Transverse colon (tissue), 4 donors: ENCODE data around the gene RGS6. TPM values are rescaled to one million over a fixed set of nuclear protein-coding genes. Genes with fewer than 3 reads are reported as not detected.

Experiments
- DNase-seq: peaks from one replicate; pipeline ENCODE4 v3.0.0-alpha.2; 2019
- H3K27ac ChIP-seq, 4 donors: fragments of 200-600 bp; sonication (generic); 2 replicates each; pipeline ENCODE4 v1.5.1; 2016 to 2018; ENCODE audit warnings: inconsistent platforms in 4 of 4
- H3K27me3 ChIP-seq: fragments of 200-600 bp; sonication (generic); 2 replicates; pipeline ENCODE4 v1.5.1; 2017; ENCODE audit warnings: inconsistent platforms
- H3K36me3 ChIP-seq, 4 donors: fragments of 200-600 bp; sonication (generic); 2 replicates each; pipeline ENCODE4 v1.5.1; 2017 to 2019; ENCODE audit warnings: inconsistent platforms in 4 of 4
- H3K4me1 ChIP-seq, 4 donors: fragments of 200-600 bp; sonication (generic); 2 replicates each; pipeline ENCODE4 v1.5.1; 2017 to 2020; ENCODE audit warnings: inconsistent platforms in 4 of 4
- H3K4me3 ChIP-seq, 4 donors: fragments of 200-600 bp; sonication (generic); 1 replicate in 1 of 4; 2 replicates in 3 of 4; pipeline versions ENCODE4 v1.5.1 to v1.6.1; 2017 to 2019; ENCODE audit warnings: inconsistent platforms in 4 of 4
- H3K9me3 ChIP-seq, 2 donors: fragments of 200-600 bp; sonication (generic); 2 replicates each; pipeline ENCODE4 v1.5.1; 2017 to 2019; ENCODE audit warnings: inconsistent platforms in 2 of 2
- EP300 ChIP-seq: sonication (generic); formaldehyde crosslinking; IDR thresholded peaks from one replicate; pipeline ENCODE4 v1.6.1; 2017; ENCODE audit warnings: antibody characterized with exemption, low read depth
- POLR2A ChIP-seq: fragments of 450-650 bp; IDR thresholded peaks from one replicate; pipeline ENCODE4 v1.6.1; 2016; ENCODE audit warnings: antibody characterized with exemption, mild to moderate bottlenecking, moderate library complexity
- POLR2AphosphoS5 ChIP-seq, 3 donors: sonication (generic); formaldehyde crosslinking; IDR thresholded peaks; one replicate each; pipeline ENCODE4 v1.6.1; 2016; ENCODE audit warnings: antibody characterized with exemption in 3 of 3
- WGBS, 2 donors: methylation state at CpG; one replicate each; pipeline ENCODE4 v1.1.5; 2018; ENCODE audit warnings: low coverage in 1 of 2; 5-methylcytosine and 5-hydroxymethylcytosine counted together
- in situ Hi-C, 4 donors: fragments of 200-750 bp; cut with MboI; loops; one replicate each; pipeline versions ENCODE4 v1.15.0 to v1.15.1; 2017; ENCODE audit warnings: low sequenced_read_pairs in 3 of 4, low pct_ligation_motif_present in 1 of 4, low pct_unique_long_range_greater_than_20kb in 1 of 4
- intact Hi-C: fragments of 100-400 bp; cut with DNase I; formaldehyde crosslinking; loops from one replicate; pipeline ENCODE4 v1.15.1; 2023; ENCODE audit warnings: low total_unique reads
- total RNA-seq, 4 donors: library from RNA; depleted of rRNA; stranded (reverse); fragments of >200 nt; gene quantifications; one replicate each; pipeline ENCODE4 v1.1.0, GENCODE V29; 2016
- TF ChIP-seq, protein P1 (sequence below), 5 experiments: fragments of 200-600 bp in 3 of 5; fragments of 450-650 bp in 2 of 5; sonication (generic) in 3 of 5; IDR thresholded peaks; 1 replicate in 2 of 5; 2 replicates in 3 of 5; pipeline ENCODE4 v1.5.1; 2016 to 2017; ENCODE audit warnings: antibody characterized with exemption in 5 of 5, inconsistent platforms in 3 of 5, mild to moderate bottlenecking in 2 of 5, moderate library complexity in 1 of 5

Gene RGS6
- total RNA-seq, 4 donors from 2014 or later = 0.41 to 0.48 TPM; not detected in 2

DNA sequence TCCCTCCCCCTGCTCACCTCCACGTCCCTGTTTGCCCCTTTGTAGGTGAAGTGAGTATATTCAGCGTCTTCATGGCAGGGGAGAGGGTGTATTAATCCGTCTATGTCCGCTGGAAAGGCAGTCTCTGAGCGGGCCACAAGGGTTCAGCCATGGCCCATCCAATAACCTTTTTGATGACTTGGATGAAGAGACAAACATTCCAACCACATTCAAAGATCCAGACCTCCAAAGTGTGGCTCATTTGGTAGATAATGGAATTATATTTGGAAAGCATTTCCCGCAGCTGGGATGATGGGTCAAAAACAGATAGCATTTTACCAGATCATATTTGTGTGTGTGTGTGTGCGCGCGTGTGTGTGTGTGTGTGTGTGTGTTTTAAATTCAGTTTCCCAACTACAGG, 615.8 kb downstream of the RGS6 start:
- in situ Hi-C loops (no loop called here), intact Hi-C loops (no loop called here)
- Histone ChIP-seq H3K27ac (no peak overlapping the region), H3K27me3 (no peaks in the 10 kb centered on the region), H3K4me3 (no peak overlapping the region), H3K9me3 (no peaks in the 10 kb centered on the region), H3K4me1 (no peaks in the 10 kb centered on the region), H3K36me3 (no peaks in the 10 kb centered on the region)
- no peak for DNase-seq
- no peak for TF ChIP-seq POLR2AphosphoS5 (IDR thresholded peaks at IDR 0.05)
- no peak for TF ChIP-seq EP300
- no peak for TF ChIP-seq POLR2A
- TF ChIP-seq, protein P1, sequence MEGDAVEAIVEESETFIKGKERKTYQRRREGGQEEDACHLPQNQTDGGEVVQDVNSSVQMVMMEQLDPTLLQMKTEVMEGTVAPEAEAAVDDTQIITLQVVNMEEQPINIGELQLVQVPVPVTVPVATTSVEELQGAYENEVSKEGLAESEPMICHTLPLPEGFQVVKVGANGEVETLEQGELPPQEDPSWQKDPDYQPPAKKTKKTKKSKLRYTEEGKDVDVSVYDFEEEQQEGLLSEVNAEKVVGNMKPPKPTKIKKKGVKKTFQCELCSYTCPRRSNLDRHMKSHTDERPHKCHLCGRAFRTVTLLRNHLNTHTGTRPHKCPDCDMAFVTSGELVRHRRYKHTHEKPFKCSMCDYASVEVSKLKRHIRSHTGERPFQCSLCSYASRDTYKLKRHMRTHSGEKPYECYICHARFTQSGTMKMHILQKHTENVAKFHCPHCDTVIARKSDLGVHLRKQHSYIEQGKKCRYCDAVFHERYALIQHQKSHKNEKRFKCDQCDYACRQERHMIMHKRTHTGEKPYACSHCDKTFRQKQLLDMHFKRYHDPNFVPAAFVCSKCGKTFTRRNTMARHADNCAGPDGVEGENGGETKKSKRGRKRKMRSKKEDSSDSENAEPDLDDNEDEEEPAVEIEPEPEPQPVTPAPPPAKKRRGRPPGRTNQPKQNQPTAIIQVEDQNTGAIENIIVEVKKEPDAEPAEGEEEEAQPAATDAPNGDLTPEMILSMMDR (IDR thresholded peaks at IDR 0.05) = no peak
- 96 to 100% methylated on average over 3 to 9 of the region's 9 CpGs for WGBS, 2 donors

DNA sequence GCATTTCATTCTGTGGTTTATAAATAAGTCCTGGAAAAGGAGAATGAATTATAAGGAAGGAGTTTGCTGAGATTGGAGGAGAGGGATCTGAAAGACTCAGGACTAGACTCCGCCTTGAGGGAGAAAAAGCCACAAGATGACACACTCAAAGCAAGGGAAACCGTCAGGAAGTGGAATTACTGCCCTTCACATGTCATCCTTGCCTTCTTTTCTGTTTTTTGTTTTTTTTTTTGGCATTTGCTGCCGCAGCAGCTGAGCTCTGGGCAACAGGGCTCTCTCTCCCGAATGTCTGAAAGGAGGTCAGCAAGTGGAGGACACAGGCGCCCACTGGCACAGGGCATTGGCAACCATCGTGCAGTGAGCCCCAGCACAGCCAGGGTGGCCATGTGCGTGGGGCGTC, 616.8 kb downstream of the RGS6 start:
- intact Hi-C loops = no loop called here
- Histone ChIP-seq H3K27me3 (no peaks in the 10 kb centered on the region), H3K9me3 (no peaks in the 10 kb centered on the region), H3K4me1 (no peaks in the 10 kb centered on the region), H3K27ac (no peak overlapping the region), H3K4me3 (no peak overlapping the region), H3K36me3 (no peaks in the 10 kb centered on the region)
- 58 to 73% methylated on average over 6 to 8 of the region's 8 CpGs for WGBS, 2 donors
- no peak for DNase-seq
- TF ChIP-seq, protein P1 (IDR thresholded peaks at IDR 0.05) = no peak
- TF ChIP-seq EP300 (no peak), POLR2A (no peak)
- in situ Hi-C loops = no loop called here

DNA sequence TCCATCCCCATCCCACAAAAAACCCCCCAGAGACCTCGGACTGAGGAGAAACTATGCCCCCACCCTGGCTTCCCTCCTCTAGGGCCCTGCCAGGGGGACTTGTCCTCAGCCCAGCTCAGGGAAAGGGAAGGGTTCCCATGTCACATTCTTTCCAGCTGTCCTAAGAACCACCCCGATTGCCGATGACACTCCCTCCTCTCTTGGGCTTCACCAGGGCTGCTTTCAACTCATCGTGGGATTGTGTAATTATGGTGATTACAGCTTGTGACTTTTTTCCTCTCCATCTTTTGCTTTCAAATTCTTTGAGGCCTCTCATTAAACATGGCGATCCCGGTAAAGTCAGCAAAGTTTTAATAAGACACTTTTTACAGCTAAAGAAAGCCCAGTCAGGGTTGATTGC, 617.6 kb downstream of the RGS6 start:
- Histone ChIP-seq H3K27ac (no peak overlapping the region), H3K4me3 (no peak overlapping the region), H3K27me3 (no peaks in the 10 kb centered on the region), H3K4me1 (no peaks in the 10 kb centered on the region), H3K36me3 (no peaks in the 10 kb centered on the region), H3K9me3 (no peaks in the 10 kb centered on the region)
- 75 to 89% methylated on average over 5 to 6 of the region's 6 CpGs for WGBS, 2 donors
- DNase-seq = no peak
- TF ChIP-seq POLR2A (no peak), POLR2AphosphoS5 (IDR thresholded peaks at IDR 0.05) (no peak), EP300 (no peak)
- TF ChIP-seq, protein P1 (IDR thresholded peaks at IDR 0.05) = no peak
- in situ Hi-C loops (no loop called here), intact Hi-C loops (no loop called here)

DNA sequence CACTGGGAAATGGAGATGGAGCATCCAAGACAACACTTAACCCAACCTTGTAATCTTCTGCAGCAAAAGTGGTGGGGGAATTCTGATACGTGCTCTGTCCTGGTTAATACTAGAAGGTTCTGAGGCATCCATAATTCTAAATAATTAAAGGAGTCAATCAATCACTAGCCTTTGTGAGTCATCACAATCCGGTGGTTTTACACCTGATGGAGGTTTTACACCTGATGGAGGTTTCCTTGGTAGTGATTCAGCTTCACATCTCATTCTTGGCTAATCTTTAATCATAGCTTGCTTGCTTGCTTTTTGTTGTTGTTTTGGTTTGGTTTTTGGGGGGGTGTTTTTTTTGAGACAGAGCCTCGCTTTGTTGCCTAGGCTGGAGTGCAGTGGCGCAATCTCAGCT, 618.3 kb downstream of the RGS6 start:
- Histone ChIP-seq H3K4me3 (no peak overlapping the region), H3K27ac (no peak overlapping the region), H3K9me3 (no peaks in the 10 kb centered on the region), H3K27me3 (no peaks in the 10 kb centered on the region), H3K36me3 (no peaks in the 10 kb centered on the region), H3K4me1 (no peaks in the 10 kb centered on the region)
- in situ Hi-C loops (no loop called here), intact Hi-C loops (no loop called here)
- 86 to 91% methylated on average over 3 to 4 of the region's 4 CpGs for WGBS, 2 donors
- no peak for DNase-seq
- TF ChIP-seq POLR2AphosphoS5 (IDR thresholded peaks at IDR 0.05) (no peak), POLR2A (no peak), EP300 (no peak)
- TF ChIP-seq, protein P1 (IDR thresholded peaks at IDR 0.05) = no peak
